ENCODE results near the gene NDUFB2.
"Not testable (repeated sequence)": the region's sequence is repeated elsewhere in the genome, so short reads cannot be mapped to it uniquely, and the experiment has no call there.

The NDUFB2 gene

GRCh38 chr7:140743255-140743654 lies 46.7 kb downstream of the NDUFB2 start:
- not testable (repeated sequence) for DNase-seq

GRCh38 chr7:140744005-140744404 lies 47.5 kb downstream of the NDUFB2 start:
- DNase-seq, result no peak

GRCh38 chr7:140745266-140746058 lies 49.0 kb downstream of the NDUFB2 start:
- DNase-seq, result no peak

- no peak for DNase-seq
Measured at GRCh38 chr7:140746751-140747150, 50.2 kb downstream of the NDUFB2 start.

GRCh38 chr7:140752533-140752932 lies 56.0 kb downstream of the NDUFB2 start:
- DNase-seq, result no peak

GRCh38 chr7:140754506-140754905 lies 58.0 kb downstream of the NDUFB2 start:
- DNase-seq, result no peak
